CD4-positive, alpha-beta T cell treated with Interleukin-4 for 1 hour (primary cell): ENCODE results near the gene RHD.
"Not testable (repeated sequence)": the region's sequence is repeated elsewhere in the genome, so short reads cannot be mapped to it uniquely, and the experiment has no call there.

ENCODE experiments used
- DNase-seq, 2 donors: peaks; one replicate each; pipeline ENCODE4 v3.0.0-alpha.2; 2020 to 2022

Gene RHD

GRCh38 chr1:25272238-25272637, at the start of gene RHD:
Gene RHD (plus strand): TSS chr1:25272509. CDS start chr1:25272548, 39 bp downstream.
- not testable (repeated sequence) for DNase-seq

GRCh38 chr1:25222606-25223005, 49.7 kb upstream of the RHD start:
- no peak for DNase-seq

- DNase-seq = no peak
Measured at GRCh38 chr1:25223471-25223870, 48.8 kb upstream of the RHD start.

- peak; percentile 93 to 94 for DNase-seq
Measured at GRCh38 chr1:25232027-25232865, 40.1 kb upstream of the RHD start, which contains the start of gene SYF2. Gene SYF2 (minus strand): TSS chr1:25232502. CDS start chr1:25232467, 35 bp downstream.

- DNase-seq = peak; percentile 83 to 88
Measured at GRCh38 chr1:25232866-25233784, 39.2 kb upstream of the RHD start.

- not testable (repeated sequence) for DNase-seq
Measured at GRCh38 chr1:25235411-25235810, 36.9 kb upstream of the RHD start.

- not testable (repeated sequence) for DNase-seq
Measured at GRCh38 chr1:25236261-25236660, 36.0 kb upstream of the RHD start.

- no peak for DNase-seq
Measured at GRCh38 chr1:25238046-25238445, 34.3 kb upstream of the RHD start.

- peak; percentile 96 to 97 for DNase-seq
Measured at GRCh38 chr1:25239681-25240541, 32.4 kb upstream of the RHD start.

GRCh38 chr1:25243907-25244306, 28.4 kb upstream of the RHD start:
- no peak for DNase-seq

- DNase-seq = peak in 1 of 2 donors; percentile 22
Measured at GRCh38 chr1:25245393-25245792, 26.9 kb upstream of the RHD start.

- peak in 1 of 2 donors; percentile 33 for DNase-seq
Measured at GRCh38 chr1:25245809-25246599, 26.3 kb upstream of the RHD start.

- no peak for DNase-seq
Measured at GRCh38 chr1:25246600-25247023, 25.7 kb upstream of the RHD start.

- DNase-seq = peak; percentile 99 to 100
Measured at GRCh38 chr1:25247024-25247828, 25.1 kb upstream of the RHD start, which contains the start of gene RSRP1. Gene RSRP1 (minus strand): TSS chr1:25247454. CDS start chr1:25246963, 491 bp downstream.

- no peak for DNase-seq
Measured at GRCh38 chr1:25247829-25248754, 24.2 kb upstream of the RHD start.

GRCh38 chr1:25253911-25254310, 18.4 kb upstream of the RHD start:
- DNase-seq = no peak

GRCh38 chr1:25255706-25256577, 16.4 kb upstream of the RHD start:
- DNase-seq = no peak

GRCh38 chr1:25256578-25256965, 15.7 kb upstream of the RHD start:
- DNase-seq = no peak
